ENCODE measurements around the gene FAM240A.

GRCh38 chr3:46627078-46627477, 14.8 kb downstream of the FAM240A start:
- TF ChIP-seq CTCF (conservative IDR thresholded peaks at IDR 0.05 in 1 of 2, IDR thresholded peaks at IDR 0.05 in 1 of 2; ENCODE audit: low read depth in 1 of 2, low read length in 2 of 2) (no peak), EZH2 (IDR thresholded peaks at IDR 0.05; ENCODE audit: low read length, missing control alignments) (no peak)

Measured in fibroblast of lung (primary cell).